H9 (cell line): ENCODE data around the gene PRCC. TPM values are rescaled to one million over a fixed set of nuclear protein-coding genes. Genes with fewer than 3 reads are reported as not detected.

ENCODE experiments used
- DNase-seq: peaks from one replicate; pipeline ENCODE4 v3.0.0-alpha.2; 2017
- H2AFZ ChIP-seq: one replicate; pipeline ENCODE4 v1.6.1; 2013; ENCODE audit warnings: mild to moderate bottlenecking, low read length, control low read depth, moderate library complexity
- H2AK5ac ChIP-seq: 2 replicates; pipeline ENCODE4 v1.6.1; 2013; ENCODE audit warnings: low read length, control low read depth, mixed read lengths; ENCODE audit not compliant: insufficient read length
- H2BK120ac ChIP-seq: one replicate; pipeline ENCODE4 v1.6.1; 2013; ENCODE audit warnings: low read depth, mild to moderate bottlenecking, low read length, control low read depth, inconsistent platforms; ENCODE audit not compliant: poor library complexity, severe bottlenecking
- H2BK12ac ChIP-seq: 2 replicates; pipeline ENCODE4 v1.6.1; 2013; ENCODE audit warnings: low read length, control low read depth, mixed read lengths, low read depth; ENCODE audit not compliant: insufficient read length
- H2BK15ac ChIP-seq: 2 replicates; pipeline ENCODE4 v1.6.1; 2013; ENCODE audit warnings: low read depth, low read length, control low read depth
- H2BK20ac ChIP-seq: one replicate; pipeline ENCODE4 v1.6.1; 2013; ENCODE audit warnings: low read depth, mild to moderate bottlenecking, low read length, control low read depth, inconsistent platforms; ENCODE audit not compliant: poor library complexity, severe bottlenecking
- H2BK5ac ChIP-seq: 2 replicates; pipeline ENCODE4 v1.6.1; 2013; ENCODE audit warnings: low read length, control low read depth, mixed read lengths; ENCODE audit not compliant: insufficient read length
- H3K14ac ChIP-seq: 2 replicates; pipeline ENCODE4 v1.6.1; 2013; ENCODE audit warnings: low read length, control low read depth; ENCODE audit not compliant: insufficient read depth
- H3K18ac ChIP-seq: 2 replicates; pipeline ENCODE4 v1.6.1; 2013; ENCODE audit warnings: low read depth, mild to moderate bottlenecking, mixed read lengths, low read length, control low read depth; ENCODE audit not compliant: insufficient read length
- H3K23ac ChIP-seq: 2 replicates; pipeline ENCODE4 v1.6.1; 2013; ENCODE audit warnings: low read length, control low read depth, mixed read lengths, low read depth; ENCODE audit not compliant: insufficient read length
- H3K23me2 ChIP-seq: 2 replicates; pipeline ENCODE4 v1.6.1; 2013; ENCODE audit warnings: low read depth, mild to moderate bottlenecking, mixed read lengths, low read length, control low read depth; ENCODE audit not compliant: insufficient read length, poor library complexity, severe bottlenecking
- H3K27ac ChIP-seq: 2 replicates; pipeline ENCODE4 v1.5.1; 2013; ENCODE audit warnings: low read length, control low read depth, mixed read lengths, low read depth; ENCODE audit not compliant: insufficient read length
- H3K27me3 ChIP-seq: 2 replicates; pipeline ENCODE4 v1.6.1; 2013; ENCODE audit warnings: low read length, control low read depth, inconsistent platforms; ENCODE audit not compliant: insufficient read depth
- H3K4ac ChIP-seq: 2 replicates; pipeline ENCODE4 v1.6.1; 2013; ENCODE audit warnings: low read depth, mild to moderate bottlenecking, control low read depth, inconsistent platforms, low read length, moderate library complexity
- H3K4me1 ChIP-seq: 2 replicates; pipeline ENCODE4 v1.6.1; 2013; ENCODE audit warnings: low read length, control low read depth, inconsistent platforms; ENCODE audit not compliant: insufficient read depth
- H3K4me2 ChIP-seq: 2 replicates; pipeline ENCODE4 v1.6.1; 2013; ENCODE audit warnings: low read length, control low read depth, mixed read lengths; ENCODE audit not compliant: insufficient read length, insufficient read depth
- H3K56ac ChIP-seq: 2 replicates; pipeline ENCODE4 v1.6.1; 2013; ENCODE audit warnings: low read depth, mild to moderate bottlenecking, mixed read lengths, low read length, control low read depth; ENCODE audit not compliant: insufficient read length
- H3K79me1 ChIP-seq: 2 replicates; pipeline ENCODE4 v1.6.1; 2013; ENCODE audit warnings: low read depth, mild to moderate bottlenecking, moderate library complexity, low read length, control low read depth, inconsistent platforms; ENCODE audit not compliant: insufficient read depth, poor library complexity, severe bottlenecking
- H3K79me2 ChIP-seq: 2 replicates; pipeline ENCODE4 v1.6.1; 2013; ENCODE audit warnings: low read length, control low read depth, inconsistent platforms; ENCODE audit not compliant: insufficient read depth
- H3K9ac ChIP-seq: 2 replicates; pipeline ENCODE4 v1.6.1; 2013; ENCODE audit warnings: low read length, control low read depth, mixed read lengths; ENCODE audit not compliant: insufficient read length; ENCODE audit errors: extremely low read depth
- H3K9me3 ChIP-seq: one replicate; pipeline ENCODE4 v1.6.1; 2013; ENCODE audit warnings: low read depth, low read length, inconsistent platforms; ENCODE audit not compliant: control insufficient read depth
- H3T11ph ChIP-seq: one replicate; pipeline ENCODE4 v1.6.1; 2013; ENCODE audit warnings: mild to moderate bottlenecking, low read length, control low read depth, inconsistent platforms
- H4K20me1 ChIP-seq: one replicate; pipeline ENCODE4 v1.6.1; 2013; ENCODE audit not compliant: control insufficient read depth, insufficient read length, insufficient read depth
- H4K5ac ChIP-seq: 2 replicates; pipeline ENCODE4 v1.6.1; 2013; ENCODE audit warnings: low read depth, mild to moderate bottlenecking, mixed read lengths, low read length, control low read depth; ENCODE audit not compliant: insufficient read length
- H4K8ac ChIP-seq: replicated peaks from 2 replicates; pipeline ENCODE4 v1.6.1; 2013; ENCODE audit warnings: low read length, control low read depth, mixed read lengths, low read depth; ENCODE audit not compliant: insufficient read length
- H4K91ac ChIP-seq: 2 replicates; pipeline ENCODE4 v1.6.1; 2013; ENCODE audit warnings: low read depth, mild to moderate bottlenecking, moderate library complexity, mixed read lengths, low read length, control low read depth; ENCODE audit not compliant: insufficient read length
- H3K27ac Mint-ChIP-seq, 3 experiments: 2 replicates in 2 of 3; 3 replicates in 1 of 3; pipeline ENCODE4 v1.8.0; 2020 to 2021; ENCODE audit warnings: mixed read lengths in 3 of 3, mild to moderate bottlenecking in 1 of 3, moderate library complexity in 1 of 3
- H3K27me3 Mint-ChIP-seq: 2 replicates; pipeline ENCODE4 v1.8.0; 2021; ENCODE audit warnings: low read depth, mild to moderate bottlenecking, moderate library complexity, mixed read lengths
- H3K36me3 Mint-ChIP-seq, 3 experiments: 2 replicates in 2 of 3; 3 replicates in 1 of 3; pipeline ENCODE4 v1.8.0; 2020 to 2021; ENCODE audit warnings: low read depth in 3 of 3, mixed read lengths in 3 of 3; ENCODE audit not compliant: insufficient read depth in 1 of 3
- H3K4me1 Mint-ChIP-seq, 2 experiments: 2 replicates each; pipeline ENCODE4 v1.8.0; 2020; ENCODE audit warnings: mixed read lengths in 2 of 2
- H3K4me3 Mint-ChIP-seq, 2 experiments: 2 replicates in 1 of 2; 3 replicates in 1 of 2; pipeline ENCODE4 v1.8.0; 2020 to 2021; ENCODE audit warnings: mild to moderate bottlenecking in 2 of 2, mixed read lengths in 2 of 2, moderate library complexity in 1 of 2
- H3K9me3 Mint-ChIP-seq, 2 experiments: 2 replicates in 1 of 2; 3 replicates in 1 of 2; pipeline ENCODE4 v1.8.0; 2020; ENCODE audit warnings: mild to moderate bottlenecking in 2 of 2, mixed read lengths in 2 of 2, moderate library complexity in 1 of 2
- CTCF ChIP-seq: fragments of 200-600 bp; sonication (generic); conservative IDR thresholded peaks from 3 replicates; pipeline ENCODE4 v1.8.0; 2021; ENCODE audit warnings: antibody characterized with exemption, mild to moderate bottlenecking
- WGBS: extraction: QIAGEN DNeasy Blood & Tissue Kit; methylation state at CpG from one replicate; pipeline ENCODE4 v1.1.7; 2013; ENCODE audit warnings: missing lambda C conversion rate, low lambda C conversion rate, mixed read lengths; ENCODE audit not compliant: insufficient read length; ENCODE audit errors: extremely low coverage; 5-methylcytosine and 5-hydroxymethylcytosine counted together
- total RNA-seq: library from RNA; stranded (reverse); gene quantifications from 2 replicates; pipeline ENCODE4 v1.2.1, GENCODE V29; 2021

Gene PRCC
- total RNA-seq, 1 experiment from 2014 or later, result 129 TPM

GRCh38 chr1:156815961-156816422, 48.7 kb downstream of the PRCC start:
- H4K8ac ChIP-seq, result no peak overlapping the region
- Mint-ChIP-seq H3K4me3 (no peak overlapping the region), H3K4me1 (peaks cover 19 to 32% of the 10 kb centered on the region in 2 experiments), H3K27ac (no peak overlapping the region), H3K36me3 (peaks cover 2 to 7% (median 4%) of the 10 kb centered on the region in 3 experiments; a peak in 3 of 7 replicates), H3K27me3 (peaks cover 81% of the 10 kb centered on the region), H3K9me3 (no peaks in the 10 kb centered on the region; a peak in 2 of 5 replicates)
- peaks cover 5% of the 10 kb centered on the region for H3K23me2 ChIP-seq
- no peak overlapping the region for H2AFZ ChIP-seq
- H2BK5ac ChIP-seq, result no peak overlapping the region
- H3T11ph ChIP-seq, result no peak overlapping the region
- no peaks in the 10 kb centered on the region for H3K4me1 ChIP-seq
- no peak overlapping the region for H3K4me2 ChIP-seq
- WGBS, result no CpG with 5 or more reads among the region's 10 CpGs
- no peak overlapping the region for H3K18ac ChIP-seq
- H3K9me3 ChIP-seq, result no peaks in the 10 kb centered on the region
- no peak overlapping the region for H2AK5ac ChIP-seq
- H2BK20ac ChIP-seq, result no peak overlapping the region
- H3K23ac ChIP-seq, result no peak overlapping the region
- no peaks in the 10 kb centered on the region for H3K79me1 ChIP-seq
- H2BK12ac ChIP-seq, result no peak overlapping the region
- no peak overlapping the region for H4K5ac ChIP-seq
- H3K79me2 ChIP-seq, result no peaks in the 10 kb centered on the region
- DNase-seq, result no peak
- no peak overlapping the region for H4K91ac ChIP-seq
- TF ChIP-seq CTCF, result no peak
- H3K9ac ChIP-seq, result no peak overlapping the region
- H4K20me1 ChIP-seq, result no peaks in the 10 kb centered on the region
- no peak overlapping the region for H2BK120ac ChIP-seq
- H3K27me3 ChIP-seq, result peaks cover 11% of the 10 kb centered on the region; the same call in 1 of the 2 replicates
- H3K56ac ChIP-seq, result no peak overlapping the region
- no peak overlapping the region for H3K14ac ChIP-seq
- H2BK15ac ChIP-seq, result no peak overlapping the region
- H3K27ac ChIP-seq, result no peak overlapping the region
- H3K4ac ChIP-seq, result no peak overlapping the region
